Myocyte (in vitro differentiated cells): ENCODE measurements around the gene FOXM1. TPM values are rescaled to one million over a fixed set of nuclear protein-coding genes. Genes with fewer than 3 reads are reported as not detected.

Experiments used
- DNase-seq: peaks from one replicate; pipeline ENCODE4 v3.0.0-alpha.2; 2012; ENCODE audit warnings: low read depth
- total RNA-seq: library from RNA; depleted of rRNA; stranded (reverse); fragments of >200 nt; gene quantifications from 2 replicates; pipeline ENCODE4 v1.2.3, GENCODE V29; 2014

The FOXM1 gene
- total RNA-seq, 1 donor from 2014 or later = 1.3 TPM

GRCh38 chr12:2811801-2812200 lies 65.2 kb downstream of the FOXM1 start:
- no peak for DNase-seq

Other genes with a start within 250 kb of the FOXM1 start
- gene FKBP4, start 82.2 kb downstream of the FOXM1 start, total RNA-seq = 56.4 and 60.6 TPM in 2 replicates
- 14.0 and 16.3 TPM in 2 replicates for gene ITFG2, start 64.5 kb downstream of the FOXM1 start, total RNA-seq
- 0.64 and 2.1 TPM in 2 replicates for gene NRIP2, start 42.1 kb downstream of the FOXM1 start, total RNA-seq
- not detected in 2 replicates for gene TEX52, start 20.1 kb downstream of the FOXM1 start, total RNA-seq
- 23.2 and 24.3 TPM in 2 replicates for gene RHNO1, start within 50 bp of the FOXM1 start, total RNA-seq
- gene TULP3, start 13.7 kb upstream of the FOXM1 start, total RNA-seq = 35.0 and 39.3 TPM in 2 replicates
- 328 and 451 TPM in 2 replicates for gene TEAD4, start 82.2 kb upstream of the FOXM1 start, total RNA-seq
- gene TSPAN9, start 200.2 kb upstream of the FOXM1 start, total RNA-seq = 238 and 379 TPM in 2 replicates